ACHN (cell line): ENCODE results near the gene ROPN1B.
"Not testable (repeated sequence)": the region's sequence is repeated elsewhere in the genome, so short reads cannot be mapped to it uniquely, and the experiment has no call there.

Source experiments
- DNase-seq: peaks from one replicate; pipeline ENCODE4 v3.0.0-alpha.2; 2015
- in situ Hi-C: cut with HindIII; loops from 2 replicates; pipeline ENCODE4 v1.10.0; 2017; ENCODE audit warnings: low sequenced_read_pairs, low pct_ligation_motif_present, low pct_unique_long_range_greater_than_20kb

ROPN1B gene

DNA sequence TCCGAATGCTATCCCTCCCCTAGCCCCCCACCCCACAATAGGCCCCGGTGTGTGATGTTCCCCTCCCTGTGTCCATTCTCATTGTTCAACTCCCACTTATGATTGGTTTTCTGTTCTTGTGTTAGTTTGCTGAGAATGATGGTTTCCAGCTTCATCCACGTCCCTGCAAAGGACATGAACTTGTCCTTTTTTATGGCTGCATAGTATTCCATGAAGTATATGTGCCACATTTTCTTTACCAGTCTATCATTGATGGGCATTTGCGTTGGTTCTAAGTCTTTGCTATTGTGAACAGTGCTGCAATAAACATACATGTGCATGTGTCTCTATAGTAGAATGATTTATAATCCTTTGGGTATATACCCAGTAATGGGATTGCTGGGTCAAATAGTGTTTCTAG, 12.0 kb upstream of the ROPN1B start:
- DNase-seq, in situ Hi-C loops: not testable (repeated sequence)

DNA sequence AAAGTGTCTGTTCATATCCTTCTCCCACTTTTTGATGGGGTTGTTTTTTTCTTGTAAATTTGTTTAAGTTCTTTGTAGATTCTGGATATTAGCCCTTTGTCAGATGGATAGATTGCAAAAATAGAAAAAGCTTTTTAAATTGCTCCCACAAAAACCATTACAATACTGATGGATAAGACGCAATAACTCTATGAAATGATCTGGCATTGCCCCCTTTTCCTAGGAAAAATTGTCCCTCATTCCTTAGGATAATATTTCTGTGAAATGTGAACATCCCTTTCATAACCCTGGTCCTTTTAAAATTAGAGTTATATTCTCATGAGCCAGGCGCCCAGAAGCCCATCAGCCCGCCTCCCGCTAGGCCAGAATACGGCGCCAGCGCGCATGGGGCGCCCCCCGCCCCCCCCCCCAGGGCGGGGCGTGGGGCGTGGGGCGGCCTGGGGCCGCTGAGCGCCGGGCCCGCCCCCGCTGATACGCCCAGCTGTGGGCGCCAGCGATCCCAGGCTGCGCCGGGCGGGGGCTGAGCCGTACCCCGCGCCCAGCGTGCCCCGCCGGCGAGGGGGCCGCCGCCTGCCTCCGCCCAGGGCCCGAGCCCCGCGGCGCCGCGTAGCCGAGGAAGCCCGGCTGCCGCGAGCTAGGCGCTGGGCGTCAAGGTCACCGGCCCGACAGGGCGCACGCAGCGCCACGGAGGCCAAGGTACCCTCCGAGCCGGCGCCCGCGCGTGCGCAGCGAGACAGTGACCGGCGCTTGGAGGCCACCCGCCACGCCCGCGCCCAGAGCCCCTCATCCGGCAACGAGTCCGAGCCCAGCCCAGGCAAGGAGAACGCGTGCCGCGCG, 11.1 kb upstream of the ROPN1B start:
- no peak for DNase-seq
- in situ Hi-C loops, result no loop called here

DNA sequence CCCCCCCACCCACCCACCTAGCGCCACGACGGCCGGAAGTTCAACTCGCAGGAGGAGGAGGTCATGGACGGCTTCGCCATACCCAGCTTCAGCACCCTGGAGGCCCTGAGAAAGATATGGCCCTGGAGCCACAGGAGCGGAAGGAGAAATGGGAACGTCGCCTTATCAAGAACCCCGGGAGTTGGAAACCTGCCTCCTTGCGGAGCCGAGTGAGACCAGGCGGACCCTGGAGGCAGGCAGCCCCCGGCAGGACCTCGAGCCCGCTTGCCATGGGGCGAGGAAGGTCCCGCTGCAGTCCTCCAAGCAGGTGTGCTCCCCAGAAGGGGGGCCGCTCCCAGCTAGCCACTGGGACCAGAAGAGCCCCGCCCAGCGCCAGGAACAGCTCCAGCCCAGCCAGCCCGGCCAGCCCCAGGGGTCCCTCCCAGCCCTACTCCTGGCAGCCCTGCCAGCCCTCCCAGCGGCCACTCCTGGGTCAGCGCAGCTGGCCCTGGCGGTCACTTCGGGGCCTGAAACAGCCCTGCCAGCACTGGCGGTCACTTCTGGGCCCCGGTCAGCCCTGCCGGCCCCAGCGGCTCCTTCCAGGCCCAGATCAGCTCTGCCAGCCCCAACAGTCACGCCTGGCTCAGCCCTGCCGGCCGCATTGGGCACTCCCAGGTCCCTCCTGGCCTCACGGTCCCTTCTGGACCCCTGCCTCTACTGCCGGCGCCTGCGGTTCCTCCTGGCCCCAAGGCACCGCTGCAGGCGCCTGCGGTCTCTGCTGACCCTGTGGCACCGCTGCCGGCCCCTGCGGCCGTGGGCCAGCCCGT, 10.3 kb upstream of the ROPN1B start:
- in situ Hi-C loops, result no loop called here
- no peak for DNase-seq

DNA sequence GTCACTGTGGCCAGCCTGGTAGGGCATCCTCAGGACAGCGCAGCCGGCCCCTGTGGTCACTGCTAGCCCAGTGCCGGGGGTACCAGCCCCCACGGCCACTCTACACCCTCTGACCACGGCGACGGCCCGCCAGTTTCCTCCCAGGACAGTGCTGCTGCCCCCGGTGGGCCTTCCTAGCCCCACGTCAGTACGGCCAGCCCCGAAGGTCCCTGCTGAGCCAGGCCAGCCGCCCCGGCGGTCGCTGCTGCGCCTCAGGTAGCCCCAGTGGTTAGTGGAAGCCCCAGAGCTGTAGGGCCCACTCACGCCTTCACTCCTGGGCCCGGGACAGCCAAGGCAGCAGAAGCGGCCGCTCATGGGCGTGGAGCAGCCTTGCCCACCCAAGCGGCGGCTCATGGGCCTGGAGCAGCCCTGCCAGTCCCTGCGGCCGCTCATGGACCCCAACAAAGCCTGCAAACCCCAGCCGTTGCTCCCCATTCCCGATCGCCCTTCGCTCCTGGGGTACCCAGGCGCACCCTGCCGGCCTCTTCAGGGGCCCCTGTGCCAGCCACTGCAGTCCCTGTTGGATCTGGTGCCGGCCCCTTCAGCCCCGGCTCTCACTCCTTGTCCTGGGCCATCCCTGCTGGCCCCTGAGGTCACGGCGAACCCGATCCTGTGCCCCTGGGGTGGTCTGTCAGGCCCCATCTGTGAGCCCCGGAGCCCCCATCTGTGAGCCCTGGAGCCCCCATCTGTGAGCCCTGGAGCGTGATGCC, 9.5 kb upstream of the ROPN1B start:
- in situ Hi-C loops, result no loop called here
- DNase-seq, result no peak

DNA sequence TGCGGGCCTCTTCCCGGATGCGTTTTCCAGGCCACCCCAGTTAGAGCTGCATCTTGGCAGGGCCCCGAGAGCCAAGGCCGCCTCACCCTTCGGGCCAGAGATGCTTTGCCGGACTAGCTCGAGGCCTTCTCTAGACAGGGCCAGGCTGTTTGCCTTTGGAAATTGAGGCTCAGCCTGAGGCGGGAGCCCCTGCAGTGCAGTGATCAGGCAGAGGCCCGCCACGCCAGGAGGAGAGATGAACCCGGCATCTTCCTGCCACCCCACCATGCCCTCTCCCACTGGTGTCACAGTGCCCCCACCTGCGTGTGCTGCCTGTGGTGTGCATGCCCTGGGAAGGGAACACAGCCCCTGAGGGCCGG, 8.9 kb upstream of the ROPN1B start:
- in situ Hi-C loops, result no loop called here
- DNase-seq, result no peak

DNA sequence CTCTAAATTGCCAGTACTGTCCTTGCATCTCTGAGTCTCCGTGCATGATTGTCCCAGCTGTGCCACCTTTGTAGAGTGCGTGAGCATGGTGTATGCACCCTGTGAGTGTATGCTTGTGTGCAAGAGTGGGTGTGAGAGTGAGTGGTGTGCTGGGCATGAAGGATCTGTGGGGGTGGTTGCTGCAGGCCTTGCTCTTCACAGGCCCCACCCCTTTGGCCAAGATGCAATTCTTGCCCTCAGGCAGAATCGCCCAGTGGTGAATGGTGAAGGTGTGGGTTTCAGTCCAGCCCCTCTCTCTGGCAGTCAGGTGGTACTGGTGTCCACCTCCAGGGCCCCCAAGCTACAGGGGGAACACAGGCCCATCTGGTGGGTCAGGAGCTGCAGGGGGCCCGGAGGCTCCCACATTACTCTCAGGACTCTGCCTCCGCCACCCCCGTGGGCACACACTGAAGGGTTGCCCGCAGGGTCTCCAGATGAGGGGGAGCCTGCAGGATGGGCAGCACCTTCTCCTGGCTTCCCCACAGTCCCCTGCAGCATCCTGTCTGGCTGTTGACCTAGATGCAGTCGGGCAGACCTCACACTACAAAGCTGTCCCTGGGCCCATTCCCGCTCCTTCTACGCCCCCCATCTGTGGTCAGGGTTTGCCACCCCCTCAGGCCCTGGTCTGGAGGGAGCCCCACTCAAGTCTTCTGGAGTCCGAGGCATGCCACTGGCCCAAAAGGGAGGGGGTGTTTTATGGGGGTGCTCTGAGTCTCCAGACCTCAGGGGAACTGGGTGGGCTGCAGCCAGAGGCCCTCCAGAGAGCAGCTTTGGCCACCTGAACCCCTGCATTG, 8.3 kb upstream of the ROPN1B start:
- in situ Hi-C loops, result no loop called here
- DNase-seq, result no peak

DNA sequence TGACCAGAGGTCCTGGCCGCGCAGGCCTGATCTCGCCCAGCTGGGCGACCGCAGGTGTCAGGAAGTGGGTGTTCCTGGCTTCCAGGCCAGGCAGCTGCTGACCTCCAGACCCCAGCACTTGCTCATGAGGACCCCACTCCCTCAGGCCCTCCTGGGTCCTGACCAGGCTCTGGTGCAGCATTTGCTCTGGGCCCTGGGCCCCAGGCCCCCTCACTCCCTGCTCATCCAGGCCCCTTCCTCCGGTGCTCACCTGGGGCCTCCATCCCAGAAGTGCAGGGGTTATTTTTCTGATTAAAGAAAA, 7.7 kb upstream of the ROPN1B start:
- in situ Hi-C loops, result no loop called here
- no peak for DNase-seq

DNA sequence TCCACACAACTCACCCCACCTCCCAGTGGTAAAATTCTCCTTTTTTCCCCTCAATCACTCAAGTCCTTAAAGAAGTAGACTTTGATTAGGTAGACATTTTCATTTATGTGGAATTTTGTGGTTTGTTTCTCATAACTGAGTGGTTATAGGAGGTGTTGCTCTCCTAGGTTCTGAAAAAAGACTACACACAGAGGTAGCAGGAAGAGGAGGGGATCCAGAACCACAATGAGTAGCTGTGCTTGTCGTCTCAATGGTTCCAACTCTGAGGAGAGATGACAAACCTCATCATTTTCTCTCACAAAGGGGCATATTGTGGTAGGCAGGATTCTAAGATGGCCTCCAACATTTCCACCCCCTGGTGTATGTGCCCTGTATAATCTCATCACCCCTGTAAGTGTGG, 5.1 kb upstream of the ROPN1B start:
- DNase-seq, in situ Hi-C loops: not testable (repeated sequence)

DNA sequence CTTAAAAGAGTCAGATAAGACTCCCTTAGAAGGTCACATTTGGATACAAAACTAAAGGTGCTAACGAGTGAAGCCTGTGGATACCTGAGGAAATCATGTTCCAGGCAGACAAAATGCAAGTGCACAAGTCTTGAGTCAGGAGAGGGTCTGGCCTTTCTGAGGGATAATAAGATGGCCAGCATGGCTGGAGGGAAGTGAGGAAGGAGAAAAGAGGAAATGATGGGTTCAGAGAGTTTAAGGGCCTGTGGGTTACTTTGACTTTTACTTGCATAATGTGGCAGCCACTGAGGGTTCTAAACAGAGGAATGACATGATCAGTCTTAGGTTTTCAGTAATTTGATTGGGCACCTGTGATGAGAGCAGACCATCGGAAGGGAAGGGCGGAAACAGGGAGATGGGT, 3.5 kb upstream of the ROPN1B start:
- in situ Hi-C loops, result no loop called here

DNA sequence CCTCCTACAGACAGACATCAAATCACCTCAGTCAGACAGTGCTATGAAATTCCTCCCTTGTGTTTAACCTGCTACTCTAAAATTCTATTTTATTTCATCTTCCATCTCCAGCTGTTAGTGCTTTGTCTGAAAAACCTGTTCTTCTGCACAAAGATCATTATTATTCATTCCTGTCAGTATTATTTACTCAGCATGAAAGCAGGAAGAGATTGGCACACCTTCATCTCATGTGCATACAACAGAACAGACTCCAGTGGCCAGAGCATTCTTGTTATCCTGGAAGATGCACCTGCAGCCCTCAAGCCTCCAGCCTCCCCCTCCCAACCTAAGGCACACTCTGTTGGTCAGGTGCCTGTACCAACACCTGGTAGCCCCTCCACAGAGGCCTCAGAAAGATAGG, 1.8 kb upstream of the ROPN1B start:
- in situ Hi-C loops, result no loop called here
- no peak for DNase-seq

More for the DNA sequence above, 3.5 kb upstream of the ROPN1B start:
- DNase-seq, result no peak

DNA sequence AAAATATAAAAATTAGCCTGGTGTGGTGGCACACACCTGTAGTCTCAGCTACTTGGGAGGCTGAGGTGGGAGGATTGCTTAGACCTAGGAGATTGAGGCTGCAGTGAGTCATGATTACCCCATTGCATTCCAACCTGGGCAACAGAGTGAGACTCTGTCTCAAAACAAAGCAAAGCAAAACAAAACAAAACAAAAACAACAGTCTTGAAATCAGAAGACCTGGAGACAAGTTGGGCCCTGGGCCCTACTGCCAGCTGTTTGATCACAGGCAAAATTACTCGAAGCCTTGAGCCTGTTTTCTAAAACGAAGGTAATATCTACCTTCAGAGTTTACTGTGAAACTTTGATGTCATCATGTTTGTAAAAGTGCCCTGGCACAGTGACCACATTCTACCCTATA, 857 bp upstream of the ROPN1B start:
- in situ Hi-C loops, DNase-seq: not testable (repeated sequence)

DNA sequence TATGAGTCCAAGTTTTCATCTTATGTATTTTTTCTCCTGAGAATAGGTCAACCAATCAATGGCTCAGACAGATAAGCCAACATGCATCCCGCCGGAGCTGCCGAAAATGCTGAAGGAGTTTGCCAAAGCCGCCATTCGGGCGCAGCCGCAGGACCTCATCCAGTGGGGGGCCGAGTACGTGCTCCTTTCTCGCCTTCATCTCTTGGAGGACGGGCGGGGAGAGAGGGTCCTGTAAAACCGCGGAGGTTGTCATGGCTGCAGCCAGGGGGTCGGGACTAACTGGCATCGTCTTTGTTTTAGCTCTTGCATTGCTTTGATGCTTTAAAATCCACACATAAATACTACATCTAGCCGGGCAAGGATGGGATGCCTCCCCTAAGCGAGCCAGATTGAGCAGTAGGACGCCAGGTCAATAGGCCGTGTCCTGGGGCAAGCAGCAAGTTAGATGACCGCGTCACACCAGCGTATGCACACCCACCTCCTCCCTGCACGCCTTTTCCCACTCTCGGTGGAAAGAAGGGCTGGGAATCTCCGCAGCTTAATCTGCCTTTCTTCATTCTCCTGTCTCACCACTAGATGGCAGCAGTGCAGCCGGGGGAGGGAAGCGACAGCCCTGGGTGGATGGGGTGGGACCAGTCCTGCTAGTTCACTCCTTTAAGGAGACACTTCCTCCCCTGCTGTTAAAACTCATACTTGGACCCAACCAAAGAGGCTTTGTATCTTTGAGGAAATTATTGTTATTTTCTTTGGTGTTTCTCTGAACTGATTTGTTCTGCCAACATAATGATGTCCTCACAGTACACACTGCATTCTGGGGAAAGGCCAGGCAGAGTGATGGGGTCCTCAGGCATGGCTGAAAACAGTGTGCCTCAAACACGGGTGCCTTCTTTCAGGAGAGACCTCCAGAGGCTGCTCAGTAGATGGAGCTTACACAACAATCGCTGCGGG, 3.3 kb downstream of the ROPN1B start:
- in situ Hi-C loops, result not testable (repeated sequence)
- DNase-seq, result peak; percentile 27

DNA sequence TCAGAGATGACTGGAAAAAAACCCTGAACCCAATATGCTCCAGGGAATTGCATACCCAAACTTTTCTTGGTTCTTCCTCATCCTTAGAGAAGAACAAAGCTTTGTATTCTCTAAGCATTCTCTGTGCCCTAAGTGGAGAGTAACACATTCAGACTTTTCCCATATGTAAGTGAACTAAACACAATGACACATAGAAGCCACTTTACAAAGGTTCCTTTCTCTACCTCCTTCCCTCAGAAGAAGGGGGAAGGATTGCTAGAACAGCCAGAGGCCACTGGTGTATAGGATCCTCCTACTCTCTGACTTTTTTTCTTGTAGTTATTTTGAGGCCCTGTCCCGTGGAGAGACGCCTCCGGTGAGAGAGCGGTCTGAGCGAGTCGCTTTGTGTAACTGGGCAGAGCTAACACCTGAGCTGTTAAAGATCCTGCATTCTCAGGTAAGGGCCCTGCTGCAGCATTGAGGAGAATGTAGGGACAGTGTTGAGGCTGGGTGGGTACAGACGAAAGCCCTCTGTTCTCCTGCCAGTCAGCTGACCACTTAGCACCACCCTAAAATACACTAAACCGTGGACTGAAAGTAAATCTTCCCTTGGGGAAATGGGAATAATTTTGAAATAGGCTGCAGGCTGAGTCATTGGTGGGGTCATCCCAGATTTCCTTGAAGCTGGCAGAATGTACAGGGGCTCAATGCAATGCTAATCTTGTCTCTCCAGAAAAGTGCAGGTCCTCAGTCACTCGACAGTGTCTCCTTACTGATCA, 6.4 kb downstream of the ROPN1B start:
- in situ Hi-C loops, DNase-seq: not testable (repeated sequence)

DNA sequence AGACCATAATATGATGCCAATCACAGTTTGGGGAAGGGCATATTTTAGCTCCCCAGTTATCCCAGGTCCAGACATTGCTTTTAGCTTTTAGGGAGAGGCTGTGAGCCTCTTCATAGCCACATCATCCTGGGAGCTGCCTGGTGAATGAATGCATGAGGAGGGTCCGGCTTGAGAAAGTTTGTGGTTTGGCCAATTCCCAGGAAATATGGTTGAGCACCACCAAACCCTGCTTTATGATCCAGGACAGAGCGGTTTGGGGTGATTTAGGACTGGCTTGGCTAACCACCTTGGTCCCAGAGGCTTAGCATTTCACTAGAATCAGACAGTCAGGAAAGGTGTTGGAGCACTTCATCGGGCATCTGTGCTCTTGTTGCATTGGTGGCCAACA, 7.0 kb downstream of the ROPN1B start:
- in situ Hi-C loops, DNase-seq: not testable (repeated sequence)

DNA sequence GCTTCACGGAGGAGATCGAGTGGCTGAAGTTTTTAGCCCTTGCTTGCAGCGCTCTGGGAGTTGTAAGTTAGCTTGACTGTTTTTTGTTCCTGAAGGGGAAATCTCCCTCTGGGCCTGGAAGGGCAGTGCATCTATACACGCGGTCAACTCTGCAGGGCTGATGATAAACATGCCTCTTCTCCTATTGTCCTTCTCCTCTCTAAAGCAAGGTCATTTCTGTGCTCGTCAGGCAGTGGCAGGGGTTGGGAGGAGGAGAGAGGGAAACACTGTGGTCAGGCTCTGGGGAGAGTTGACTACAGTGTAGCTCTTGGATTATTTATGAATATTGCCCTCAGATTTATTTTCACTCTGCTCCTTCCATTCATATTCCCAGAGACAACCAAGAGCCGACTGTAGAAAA, 8.1 kb downstream of the ROPN1B start:
- DNase-seq, in situ Hi-C loops: not testable (repeated sequence)

DNA sequence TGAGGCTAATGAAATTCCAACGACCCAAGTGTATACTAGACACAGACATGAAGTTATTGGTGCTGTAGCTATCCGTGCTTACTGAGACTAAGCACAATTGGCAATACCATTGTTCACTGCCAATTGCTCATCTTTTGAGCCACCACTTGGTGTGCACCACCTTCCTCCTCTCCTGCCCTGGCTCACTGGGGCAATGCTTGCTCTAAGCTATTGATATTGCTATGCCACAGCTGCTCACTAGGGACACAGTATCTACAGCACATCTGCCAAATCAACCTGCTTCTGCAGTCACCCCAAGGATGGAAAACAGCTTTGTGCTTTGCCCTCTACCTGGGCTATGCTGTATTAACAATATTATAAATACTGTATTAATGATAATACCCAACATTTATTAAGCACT, 16.0 kb downstream of the ROPN1B start:
- in situ Hi-C loops, DNase-seq: not testable (repeated sequence)
